SK-N-SH treated with all-trans-retinoic acid at 6 μM for 48 hours (cell line): ENCODE measurements around the gene SH3BP4.

Source experiments
- ATAC-seq: fragments of 200-7000 bp; cut with Tn5 transposase; 3 replicates; pipeline ENCODE4 v1.9.1; 2020; ENCODE audit warnings: mild to moderate bottlenecking, moderate library complexity
- ARNTL ChIP-seq: fragments of 450-650 bp; formaldehyde crosslinking; IDR thresholded peaks from 2 replicates; pipeline ENCODE4 v1.5.0; 2020; ENCODE audit warnings: low read depth, mild to moderate bottlenecking, moderate library complexity, borderline replicate concordance
- BACH2 ChIP-seq: fragments of 250-450 bp; sonication (Bioruptor Pico); IDR thresholded peaks from 2 replicates; pipeline ENCODE4 v1.9.0; 2021; ENCODE audit warnings: mild to moderate bottlenecking, borderline replicate concordance
- CSDC2 ChIP-seq: fragments of 250-450 bp; sonication (Bioruptor Pico); IDR thresholded peaks from 2 replicates; pipeline ENCODE4 v1.5.0; 2020; ENCODE audit warnings: mild to moderate bottlenecking, moderate library complexity
- CSRNP3 ChIP-seq: fragments of 250-450 bp; sonication (Bioruptor Pico); IDR thresholded peaks from 2 replicates; pipeline ENCODE4 v1.5.1; 2021; ENCODE audit warnings: mild to moderate bottlenecking, moderate library complexity
- ESRRG ChIP-seq: fragments of 250-450 bp; sonication (Bioruptor Pico); IDR thresholded peaks from 2 replicates; pipeline ENCODE4 v1.6.1; 2021; ENCODE audit warnings: mild to moderate bottlenecking
- GLIS3 ChIP-seq: fragments of 250-450 bp; sonication (Bioruptor Pico); IDR thresholded peaks from 2 replicates; pipeline ENCODE4 v1.5.0; 2020; ENCODE audit warnings: mild to moderate bottlenecking, moderate library complexity
- ISL1 ChIP-seq: fragments of 250-450 bp; sonication (Bioruptor Pico); IDR thresholded peaks from 2 replicates; pipeline ENCODE4 v2.1.2; 2022; ENCODE audit warnings: mild to moderate bottlenecking, moderate library complexity
- OSR1 ChIP-seq: fragments of 250-450 bp; sonication (Bioruptor Pico); IDR thresholded peaks from 2 replicates; pipeline ENCODE4 v1.8.0; 2022; ENCODE audit warnings: moderate library complexity, mild to moderate bottlenecking, inconsistent platforms
- PATZ1 ChIP-seq: fragments of 250-450 bp; sonication (Bioruptor Pico); IDR thresholded peaks from 2 replicates; pipeline ENCODE4 v1.8.0; 2020; ENCODE audit warnings: mild to moderate bottlenecking, moderate library complexity, borderline replicate concordance
- POU6F1 ChIP-seq: fragments of 250-450 bp; sonication (Bioruptor Pico); IDR thresholded peaks from 2 replicates; pipeline ENCODE4 v1.8.0; 2021; ENCODE audit warnings: low read depth, mild to moderate bottlenecking, moderate library complexity, borderline replicate concordance
- PPARA ChIP-seq: fragments of 250-450 bp; sonication (Bioruptor Pico); IDR thresholded peaks from 2 replicates; pipeline ENCODE4 v1.5.0; 2020; ENCODE audit warnings: mild to moderate bottlenecking, borderline replicate concordance
- RARB ChIP-seq: fragments of 250-450 bp; sonication (Bioruptor Pico); IDR thresholded peaks from 2 replicates; pipeline ENCODE4 v1.8.0; 2021; ENCODE audit warnings: mild to moderate bottlenecking, moderate library complexity
- SNAI2 ChIP-seq: fragments of 250-450 bp; sonication (Bioruptor Pico); IDR thresholded peaks from 2 replicates; pipeline ENCODE4 v1.5.0; 2020; ENCODE audit warnings: mild to moderate bottlenecking, moderate library complexity
- TCF4 ChIP-seq: fragments of 250-450 bp; sonication (Bioruptor Pico); IDR thresholded peaks from 2 replicates; pipeline ENCODE4 v1.8.0; 2021; ENCODE audit warnings: mild to moderate bottlenecking, moderate library complexity, borderline replicate concordance
- TSHZ2 ChIP-seq: fragments of 250-450 bp; sonication (Bioruptor Pico); IDR thresholded peaks from 2 replicates; pipeline ENCODE4 v1.5.0; 2020; ENCODE audit warnings: mild to moderate bottlenecking, moderate library complexity
- ZC3H10 ChIP-seq: fragments of 250-450 bp; sonication (Bioruptor Pico); IDR thresholded peaks from 2 replicates; pipeline ENCODE4 v1.5.1; 2021; ENCODE audit warnings: mild to moderate bottlenecking, moderate library complexity
- ZFP3 ChIP-seq: fragments of 250-450 bp; sonication (Bioruptor Pico); IDR thresholded peaks from 2 replicates; pipeline ENCODE4 v1.5.0; 2020; ENCODE audit warnings: mild to moderate bottlenecking, moderate library complexity
- ZFP30 ChIP-seq: fragments of 450-650 bp; formaldehyde crosslinking; IDR thresholded peaks from 2 replicates; pipeline ENCODE4 v1.5.0; 2022; ENCODE audit warnings: mild to moderate bottlenecking, moderate library complexity
- ZNF565 ChIP-seq: fragments of 450-650 bp; formaldehyde crosslinking; conservative IDR thresholded peaks from 2 replicates; pipeline ENCODE4 v1.5.0; 2020; ENCODE audit warnings: low read depth, mild to moderate bottlenecking, moderate library complexity
- ZNF70 ChIP-seq: fragments of 450-650 bp; formaldehyde crosslinking; IDR thresholded peaks from 2 replicates; pipeline ENCODE4 v1.5.0; 2020; ENCODE audit warnings: mild to moderate bottlenecking, moderate library complexity

The SH3BP4 gene

GRCh38 chr2:235043762-235044500 lies 92.1 kb downstream of the SH3BP4 start:
- ATAC-seq: no peak
- TF ChIP-seq CSDC2 (no peak), ZNF565 (CRISPR knock-in tag) (no peak), PPARA (CRISPR knock-in tag) (no peak), ZFP30 (no peak), GLIS3 (CRISPR knock-in tag) (no peak), ESRRG (CRISPR knock-in tag) (no peak), ZNF70 (CRISPR knock-in tag) (no peak), TCF4 (CRISPR knock-in tag) (no peak), ISL1 (CRISPR knock-in tag) (no peak), ZC3H10 (no peak), PATZ1 (CRISPR knock-in tag) (no peak), SNAI2 (CRISPR knock-in tag) (no peak), RARB (CRISPR knock-in tag) (no peak), ARNTL (CRISPR knock-in tag) (no peak), BACH2 (CRISPR knock-in tag) (no peak), TSHZ2 (CRISPR knock-in tag) (no peak), ZFP3 (CRISPR knock-in tag) (no peak), OSR1 (CRISPR knock-in tag) (no peak), CSRNP3 (CRISPR knock-in tag) (no peak)
- TF ChIP-seq, all 23 proteins: peak for 0

GRCh38 chr2:235044501-235045271 lies 92.9 kb downstream of the SH3BP4 start:
- ATAC-seq: no peak
- TF ChIP-seq POU6F1: no peak
- no peak for TF ChIP-seq ZC3H10
- TF ChIP-seq CSDC2: no peak
- no peak for TF ChIP-seq SNAI2 (CRISPR knock-in tag)
- TF ChIP-seq ISL1 (CRISPR knock-in tag): no peak
- no peak for TF ChIP-seq GLIS3 (CRISPR knock-in tag)
- TF ChIP-seq TSHZ2 (CRISPR knock-in tag): no peak
- no peak for TF ChIP-seq RARB (CRISPR knock-in tag)
- TF ChIP-seq PPARA (CRISPR knock-in tag): no peak
- TF ChIP-seq ESRRG (CRISPR knock-in tag): no peak
- no peak for TF ChIP-seq ZFP30
- no peak for TF ChIP-seq ZFP3 (CRISPR knock-in tag)
